ENCODE measurements around the gene DAB1.

The DAB1 gene

GRCh38 chr1:56967900-56968832 is 455.7 kb downstream of the DAB1 start:
- no peak for DNase-seq (ENCODE audit: low read depth)
- peak; percentile 67 for TF ChIP-seq CTCF (conservative IDR thresholded peaks at IDR 0.05; ENCODE audit: low read depth, low read length)
- no peak overlapping the region for H3K4me3 ChIP-seq (ENCODE audit: low read length)

GRCh38 chr1:56967355-56967754 is 456.5 kb downstream of the DAB1 start:
- no peak overlapping the region for H3K4me3 ChIP-seq (ENCODE audit: low read length)
- TF ChIP-seq CTCF (conservative IDR thresholded peaks at IDR 0.05; ENCODE audit: low read depth, low read length) = no peak
- no peak for DNase-seq (ENCODE audit: low read depth)

GRCh38 chr1:56966698-56966999 is 457.2 kb downstream of the DAB1 start:
- H3K4me3 ChIP-seq (ENCODE audit: low read length) = no peak overlapping the region
- no peak for DNase-seq (ENCODE audit: low read depth)
- TF ChIP-seq CTCF (conservative IDR thresholded peaks at IDR 0.05; ENCODE audit: low read depth, low read length) = no peak

DNA sequence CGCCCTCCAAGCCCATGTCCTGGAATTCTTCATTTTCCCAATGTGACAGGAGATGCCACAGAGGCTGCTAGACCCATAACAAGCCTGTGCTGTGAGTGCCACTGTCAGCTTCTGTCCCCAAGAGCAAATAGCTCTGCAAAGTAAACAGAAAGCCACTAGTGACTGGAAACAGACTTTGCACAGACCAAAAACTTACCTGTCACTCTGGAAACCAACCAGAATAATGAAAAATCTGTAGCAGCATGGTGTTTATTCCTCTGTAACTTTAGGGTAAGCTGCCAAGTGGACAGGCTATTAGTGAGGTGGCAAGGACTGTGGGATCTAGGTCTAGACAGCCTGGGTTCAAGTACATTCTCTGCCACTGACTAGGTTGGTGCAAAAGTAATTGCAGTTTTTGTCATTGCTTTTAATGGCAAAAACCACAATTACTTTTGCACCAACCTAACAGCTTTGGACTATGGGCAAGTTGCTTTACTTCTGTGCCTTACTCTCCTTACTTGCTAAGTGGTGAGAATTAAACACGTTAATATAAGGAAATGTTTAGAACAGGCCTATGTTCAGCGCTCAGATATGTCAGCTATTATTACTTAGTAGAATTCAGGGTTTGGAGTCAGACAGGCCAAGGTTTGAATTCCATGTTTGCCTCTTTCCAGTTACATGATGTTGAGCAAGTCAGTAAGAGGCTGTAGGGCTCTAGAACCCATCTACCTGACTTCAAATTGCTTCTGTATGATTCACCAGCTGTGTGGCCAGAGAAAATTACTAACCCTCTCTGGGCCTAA is 457.8 kb downstream of the DAB1 start, which contains the start of gene C8B:
TSS of gene C8B (minus strand) at position 100 of the 782 bp plus-strand sequence. CDS start at position 33, 67 bp downstream.
- no peak within 1 kb of the TSS for H3K4me3 ChIP-seq (ENCODE audit: low read length)
- DNase-seq (ENCODE audit: low read depth) = no peak
- no peak for TF ChIP-seq CTCF (conservative IDR thresholded peaks at IDR 0.05; ENCODE audit: low read depth, low read length)

DNA sequence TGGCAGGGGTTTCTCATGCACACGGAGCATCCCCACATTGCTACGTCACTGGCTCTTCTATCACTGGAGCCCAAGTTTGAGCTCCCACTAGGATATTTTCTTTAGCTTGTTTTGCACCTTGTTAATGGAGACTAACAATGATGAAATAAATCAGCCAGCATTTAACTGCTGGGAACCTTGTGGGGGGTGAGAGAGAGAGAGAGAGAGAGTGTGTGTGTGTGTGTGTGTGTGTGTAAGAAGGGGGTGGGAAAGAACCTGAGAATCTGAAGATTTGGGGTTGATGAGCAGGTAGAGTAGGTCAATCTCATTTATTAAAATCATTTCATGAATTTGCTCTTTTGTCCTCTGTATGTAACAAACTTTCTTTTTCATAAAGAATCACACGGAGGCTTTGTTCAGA is 458.7 kb downstream of the DAB1 start:
- no peak for TF ChIP-seq CTCF (conservative IDR thresholded peaks at IDR 0.05; ENCODE audit: low read depth, low read length)
- DNase-seq (ENCODE audit: low read depth) = no peak
- H3K4me3 ChIP-seq (ENCODE audit: low read length) = no peak overlapping the region

DNA sequence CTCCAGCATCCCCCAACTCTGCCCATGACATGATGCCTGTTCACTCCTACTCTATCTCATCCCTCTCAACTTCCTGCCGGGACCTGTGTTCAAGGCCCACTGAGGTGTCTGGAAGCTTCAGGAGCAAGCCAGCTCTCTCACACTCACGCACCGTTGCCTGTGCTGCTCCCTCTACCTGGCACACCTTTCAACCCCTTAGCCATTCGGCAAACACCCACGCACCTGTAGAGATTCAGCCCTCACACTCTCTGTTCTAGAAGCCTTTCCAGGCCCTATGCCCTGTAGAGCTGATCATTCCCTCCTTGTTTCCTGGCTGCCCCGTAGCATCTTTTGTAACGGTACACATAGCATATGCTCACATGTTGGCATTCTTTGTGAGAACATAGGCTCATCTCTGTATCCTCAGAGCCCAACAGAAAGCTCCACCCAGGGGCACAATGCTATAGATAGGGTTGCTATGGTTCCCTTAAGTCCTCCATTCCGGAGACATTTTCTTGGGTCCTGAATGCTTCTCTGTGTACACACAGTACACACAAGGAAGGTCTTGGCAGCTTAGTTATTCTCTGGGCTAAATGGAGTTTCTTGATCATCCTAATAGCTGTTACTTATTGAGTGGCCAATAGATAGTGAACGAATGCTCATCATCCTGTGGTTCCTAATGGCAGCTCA is 459.4 kb downstream of the DAB1 start:
- no peak for DNase-seq (ENCODE audit: low read depth)
- no peak overlapping the region for H3K4me3 ChIP-seq (ENCODE audit: low read length)
- no peak for TF ChIP-seq CTCF (conservative IDR thresholded peaks at IDR 0.05; ENCODE audit: low read depth, low read length)

Measured in retinal pigment epithelial cell (primary cell).